Right lobe of liver (tissue), 4 donors: Measurements from ENCODE around the gene PHF21B.

Experiments used
- CTCF ChIP-seq, 4 donors: fragments of 200-600 bp in 3 of 4; fragments of 450-650 bp in 1 of 4; IDR thresholded peaks; one replicate each; pipeline versions ENCODE4 v1.5.1 to v1.8.0; 2016 to 2022; ENCODE audit warnings: antibody characterized with exemption in 4 of 4, mild to moderate bottlenecking in 2 of 4
- POLR2A ChIP-seq: fragments of 450-650 bp; IDR thresholded peaks from one replicate; pipeline ENCODE4 v1.6.1; 2017; ENCODE audit warnings: antibody characterized with exemption, mild to moderate bottlenecking
- donor health status: DM: no; HTN: no; CAD: no.
- donor health status: DM: no; HTN: no; CAD: no.
- donor health status: DM: no; HTN: yes; CAD: no.

DNA sequence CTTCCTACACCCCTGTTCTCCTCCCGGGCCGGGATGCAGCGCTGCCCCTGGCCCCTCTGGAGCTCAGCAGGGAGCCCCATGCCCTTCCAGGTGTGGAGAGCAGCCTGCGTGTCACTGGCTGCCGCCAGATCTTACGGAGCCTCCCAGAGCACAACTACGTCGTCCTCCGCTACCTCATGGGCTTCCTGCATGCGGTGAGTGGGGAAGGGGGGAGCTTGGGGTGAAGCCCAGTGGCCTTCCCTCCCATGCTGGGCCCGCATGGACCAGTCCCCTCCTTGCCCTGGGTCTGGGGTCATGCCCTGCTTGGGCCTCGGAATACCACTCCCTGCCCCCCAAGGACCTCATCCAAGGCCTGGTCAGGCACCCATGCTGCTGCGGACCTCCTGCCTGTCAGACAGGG is 150.2 kb downstream of the PHF21B start:
- TF ChIP-seq POLR2A (no peak), CTCF (IDR thresholded peaks at IDR 0.05) (no peak)
